ENCODE data around the gene TRERF1. TPM values are rescaled to one million over a fixed set of nuclear protein-coding genes. Genes with fewer than 3 reads are reported as not detected.

TRERF1 gene
- polyA plus RNA-seq, 1 of the 3 experiments (the other 2 are of a cell fraction): 3.6 TPM

DNA sequence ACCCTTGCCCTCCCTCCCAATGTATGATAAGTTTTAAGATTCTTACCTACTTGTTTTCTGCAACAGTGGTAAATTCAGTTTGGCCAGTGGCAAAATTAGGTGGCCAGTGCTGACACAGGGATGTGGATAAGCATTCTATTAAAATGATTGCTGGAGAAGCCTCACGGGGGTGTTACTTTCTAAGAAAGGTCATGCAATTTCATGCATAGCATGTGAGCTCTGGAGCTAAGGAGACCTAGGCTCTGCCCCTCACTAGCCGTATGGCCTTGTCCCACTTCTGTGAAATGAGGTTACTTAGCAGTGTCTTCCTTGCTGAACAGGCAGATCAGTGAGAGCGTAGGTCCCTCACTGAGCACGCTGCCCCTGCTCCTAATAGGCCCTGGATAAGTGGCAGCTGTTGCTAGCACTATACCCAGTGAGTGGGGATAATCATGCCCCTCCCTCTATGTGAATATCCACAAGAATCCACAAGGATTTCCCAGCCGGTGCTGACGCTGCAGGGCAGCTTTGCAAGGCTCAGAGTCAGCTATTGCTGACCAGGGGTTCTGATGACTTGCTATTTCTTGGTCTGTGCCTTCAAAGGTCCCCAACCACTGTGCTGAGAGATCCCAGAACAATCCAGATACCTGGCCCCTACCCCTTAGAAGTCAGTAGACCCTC is 147.5 kb downstream of the TRERF1 start (continued):
- TF ChIP-seq FOSL2 (IDR thresholded peaks at IDR 0.05; ENCODE audit: borderline replicate concordance, low read depth): no peak
- TF ChIP-seq RAD21 (IDR thresholded peaks at IDR 0.05; ENCODE audit: low read length): no peak

DNA sequence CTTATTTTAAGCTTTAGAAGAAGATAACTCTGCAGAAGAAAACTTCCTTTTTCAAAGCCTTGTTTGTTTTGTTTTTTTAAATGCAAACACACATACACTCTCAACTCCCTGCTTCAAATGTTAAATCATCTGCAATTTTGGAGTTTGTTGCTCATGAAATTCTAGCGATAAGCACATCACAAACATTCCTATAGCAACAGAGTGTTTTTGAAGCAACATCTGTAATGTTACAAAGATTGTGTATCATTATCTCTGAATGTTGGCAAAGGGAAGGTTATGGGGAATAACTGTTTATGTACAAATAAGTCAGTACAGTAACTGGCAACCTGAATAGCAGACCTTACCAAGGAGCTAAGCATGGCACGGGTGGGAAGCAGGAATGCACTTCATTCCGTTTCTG is 149.3 kb downstream of the TRERF1 start:
- H3K36me3 ChIP-seq (replicated peaks in 1 of 2; ENCODE audit: control insufficient read depth in 1 of 2, insufficient read depth in 2 of 2, low read length in 1 of 2): peaks cover 7 to 9% of the 10 kb centered on the region in 2 experiments
- H3K9me2 ChIP-seq: no peaks in the 10 kb centered on the region
- no peak overlapping the region for H2AFZ ChIP-seq (ENCODE audit: low read depth)
- H3K4me2 ChIP-seq: no peak overlapping the region
- POLR2A ChIA-PET: no interaction called here
- 100% methylated on average over 3 of the region's 3 CpGs for WGBS (ENCODE audit: low lambda C conversion rate)
- no peaks in the 10 kb centered on the region; the same call in 1 of the 2 replicates for H3K79me2 ChIP-seq (ENCODE audit: insufficient read depth)
- TF ChIP-seq SIN3A (IDR thresholded peaks at IDR 0.05; ENCODE audit: borderline replicate concordance, low read depth, low read length): no peak
- no peak for TF ChIP-seq GATA2 (CRISPR knock-in tag; IDR thresholded peaks at IDR 0.05)
- TF ChIP-seq TAF1 (IDR thresholded peaks at IDR 0.05; ENCODE audit: borderline replicate concordance, low read depth, low read length): no peak
- TF ChIP-seq RFX5 (IDR thresholded peaks at IDR 0.05; ENCODE audit: low read length): no peak
- TF ChIP-seq, protein P1, sequence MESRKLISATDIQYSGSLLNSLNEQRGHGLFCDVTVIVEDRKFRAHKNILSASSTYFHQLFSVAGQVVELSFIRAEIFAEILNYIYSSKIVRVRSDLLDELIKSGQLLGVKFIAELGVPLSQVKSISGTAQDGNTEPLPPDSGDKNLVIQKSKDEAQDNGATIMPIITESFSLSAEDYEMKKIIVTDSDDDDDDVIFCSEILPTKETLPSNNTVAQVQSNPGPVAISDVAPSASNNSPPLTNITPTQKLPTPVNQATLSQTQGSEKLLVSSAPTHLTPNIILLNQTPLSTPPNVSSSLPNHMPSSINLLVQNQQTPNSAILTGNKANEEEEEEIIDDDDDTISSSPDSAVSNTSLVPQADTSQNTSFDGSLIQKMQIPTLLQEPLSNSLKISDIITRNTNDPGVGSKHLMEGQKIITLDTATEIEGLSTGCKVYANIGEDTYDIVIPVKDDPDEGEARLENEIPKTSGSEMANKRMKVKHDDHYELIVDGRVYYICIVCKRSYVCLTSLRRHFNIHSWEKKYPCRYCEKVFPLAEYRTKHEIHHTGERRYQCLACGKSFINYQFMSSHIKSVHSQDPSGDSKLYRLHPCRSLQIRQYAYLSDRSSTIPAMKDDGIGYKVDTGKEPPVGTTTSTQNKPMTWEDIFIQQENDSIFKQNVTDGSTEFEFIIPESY (IDR thresholded peaks at IDR 0.05; ENCODE audit: borderline replicate concordance, low read depth): no peak
- no peak for TF ChIP-seq ELF1 (IDR thresholded peaks at IDR 0.05)
- no peaks in the 10 kb centered on the region for H4K20me1 ChIP-seq (ENCODE audit: insufficient read depth)
- no peaks in the 10 kb centered on the region for H3K4me1 ChIP-seq (ENCODE audit: control insufficient read depth in 1 of 2, insufficient read depth in 2 of 2, low read depth in 1 of 2, low read length in 1 of 2)
- CTCF ChIA-PET: interaction anchor here (0.6 to 2.1 kb wide), 7 partner anchors 42 to 304 kb away, joined by 3 to 9 read pairs (median 3); no protein-coding TSS in a partner anchor
- DNase-seq: no peak
- H3K4me3 ChIP-seq (ENCODE audit: low read depth in 2 of 2, low read length in 1 of 2): no peak overlapping the region
- no peaks in the 10 kb centered on the region for H3K9me3 ChIP-seq
- no peaks in the 10 kb centered on the region for H3F3A ChIP-seq (replicated peaks; ENCODE audit: insufficient read depth)
- H3K27ac ChIP-seq (ENCODE audit: low read depth in 2 of 2, low read length in 1 of 2): no peak overlapping the region
- no peaks in the 10 kb centered on the region for H3K27me3 ChIP-seq (ENCODE audit: insufficient read depth)
- H3K9ac ChIP-seq: no peak overlapping the region

DNA sequence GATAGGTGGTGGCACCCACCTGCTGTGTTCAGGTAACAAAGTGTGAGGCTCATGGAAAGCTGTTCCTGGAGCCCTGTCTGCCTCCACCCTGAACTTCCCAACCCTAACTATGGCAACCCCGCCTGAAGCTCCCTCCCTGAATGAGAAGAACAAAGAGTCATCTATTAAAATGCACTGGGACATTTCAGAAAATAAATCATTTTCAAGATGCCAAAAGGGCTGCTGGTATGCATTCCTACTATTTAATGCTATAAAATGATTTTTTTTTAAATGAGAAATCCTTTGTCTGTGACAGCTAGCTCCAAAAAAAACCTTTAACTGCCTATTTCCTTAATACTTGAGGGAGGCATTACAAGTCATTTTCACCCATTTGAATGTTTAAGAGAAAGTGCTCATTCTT is 149.7 kb downstream of the TRERF1 start:
- H4K20me1 ChIP-seq (ENCODE audit: insufficient read depth): no peaks in the 10 kb centered on the region
- ChIA-PET CTCF (interaction anchor here (0.6 to 2.2 kb wide), 6 partner anchors 41 to 304 kb away, joined by 3 to 9 read pairs (median 5); no protein-coding TSS in a partner anchor), POLR2A (no interaction called here)
- no peak overlapping the region for H3K9ac ChIP-seq
- H3K4me1 ChIP-seq (ENCODE audit: control insufficient read depth in 1 of 2, insufficient read depth in 2 of 2, low read depth in 1 of 2, low read length in 1 of 2): no peaks in the 10 kb centered on the region
- H3K4me2 ChIP-seq: no peak overlapping the region
- H3F3A ChIP-seq (replicated peaks; ENCODE audit: insufficient read depth): no peaks in the 10 kb centered on the region
- no peaks in the 10 kb centered on the region for H3K9me3 ChIP-seq
- no peak for DNase-seq
- TF ChIP-seq, protein P2, sequence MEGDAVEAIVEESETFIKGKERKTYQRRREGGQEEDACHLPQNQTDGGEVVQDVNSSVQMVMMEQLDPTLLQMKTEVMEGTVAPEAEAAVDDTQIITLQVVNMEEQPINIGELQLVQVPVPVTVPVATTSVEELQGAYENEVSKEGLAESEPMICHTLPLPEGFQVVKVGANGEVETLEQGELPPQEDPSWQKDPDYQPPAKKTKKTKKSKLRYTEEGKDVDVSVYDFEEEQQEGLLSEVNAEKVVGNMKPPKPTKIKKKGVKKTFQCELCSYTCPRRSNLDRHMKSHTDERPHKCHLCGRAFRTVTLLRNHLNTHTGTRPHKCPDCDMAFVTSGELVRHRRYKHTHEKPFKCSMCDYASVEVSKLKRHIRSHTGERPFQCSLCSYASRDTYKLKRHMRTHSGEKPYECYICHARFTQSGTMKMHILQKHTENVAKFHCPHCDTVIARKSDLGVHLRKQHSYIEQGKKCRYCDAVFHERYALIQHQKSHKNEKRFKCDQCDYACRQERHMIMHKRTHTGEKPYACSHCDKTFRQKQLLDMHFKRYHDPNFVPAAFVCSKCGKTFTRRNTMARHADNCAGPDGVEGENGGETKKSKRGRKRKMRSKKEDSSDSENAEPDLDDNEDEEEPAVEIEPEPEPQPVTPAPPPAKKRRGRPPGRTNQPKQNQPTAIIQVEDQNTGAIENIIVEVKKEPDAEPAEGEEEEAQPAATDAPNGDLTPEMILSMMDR (IDR thresholded peaks at IDR 0.05): no peak
- TF ChIP-seq GATA2 (CRISPR knock-in tag; IDR thresholded peaks at IDR 0.05) (no peak), TCF12 (IDR thresholded peaks at IDR 0.05) (no peak), FOSL2 (IDR thresholded peaks at IDR 0.05; ENCODE audit: borderline replicate concordance, low read depth) (no peak), GABPA (IDR thresholded peaks at IDR 0.05; ENCODE audit: low read depth) (no peak), EP300 (IDR thresholded peaks at IDR 0.05; ENCODE audit: borderline replicate concordance in 1 of 2, low read depth in 1 of 2, low read length in 1 of 2) (no peak), RXRA (IDR thresholded peaks at IDR 0.05; ENCODE audit: borderline replicate concordance, low read depth) (no peak), FOXJ3 (CRISPR knock-in tag; IDR thresholded peaks at IDR 0.05) (no peak), MXI1 (IDR thresholded peaks at IDR 0.05; ENCODE audit: low read depth, low read length) (no peak), RAD21 (IDR thresholded peaks at IDR 0.05; ENCODE audit: low read length) (no peak), SIN3A (IDR thresholded peaks at IDR 0.05; ENCODE audit: borderline replicate concordance, low read depth, low read length) (no peak), MEF2A (IDR thresholded peaks at IDR 0.05; ENCODE audit: borderline replicate concordance, low read depth) (no peak), TEAD4 (IDR thresholded peaks at IDR 0.05; ENCODE audit: borderline replicate concordance, insufficient read depth) (no peak), ELF1 (IDR thresholded peaks at IDR 0.05) (no peak)
- TF ChIP-seq, protein P1 (IDR thresholded peaks at IDR 0.05; ENCODE audit: borderline replicate concordance, low read depth): no peak
- TF ChIP-seq, protein P3, sequence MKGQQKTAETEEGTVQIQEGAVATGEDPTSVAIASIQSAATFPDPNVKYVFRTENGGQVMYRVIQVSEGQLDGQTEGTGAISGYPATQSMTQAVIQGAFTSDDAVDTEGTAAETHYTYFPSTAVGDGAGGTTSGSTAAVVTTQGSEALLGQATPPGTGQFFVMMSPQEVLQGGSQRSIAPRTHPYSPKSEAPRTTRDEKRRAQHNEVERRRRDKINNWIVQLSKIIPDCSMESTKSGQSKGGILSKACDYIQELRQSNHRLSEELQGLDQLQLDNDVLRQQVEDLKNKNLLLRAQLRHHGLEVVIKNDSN (IDR thresholded peaks at IDR 0.05; ENCODE audit: borderline replicate concordance, low read depth): no peak
- H2AFZ ChIP-seq (ENCODE audit: low read depth): no peak overlapping the region
- H3K36me3 ChIP-seq (replicated peaks in 1 of 2; ENCODE audit: control insufficient read depth in 1 of 2, insufficient read depth in 2 of 2, low read length in 1 of 2): peaks cover 7 to 9% of the 10 kb centered on the region in 2 experiments
- 67% methylated on average over 1 of the region's 1 CpG for WGBS (ENCODE audit: low lambda C conversion rate)
- H3K4me3 ChIP-seq (ENCODE audit: low read depth in 2 of 2, low read length in 1 of 2): no peak overlapping the region
- H3K27ac ChIP-seq (ENCODE audit: low read depth in 2 of 2, low read length in 1 of 2): no peak overlapping the region
- H3K79me2 ChIP-seq (ENCODE audit: insufficient read depth): no peaks in the 10 kb centered on the region; the same call in 1 of the 2 replicates
- no peaks in the 10 kb centered on the region for H3K9me2 ChIP-seq
- H3K27me3 ChIP-seq (ENCODE audit: insufficient read depth): no peaks in the 10 kb centered on the region

All from SK-N-SH (cell line).